Measurements from ENCODE around the gene FBXL3. TPM values are rescaled to one million over a fixed set of nuclear protein-coding genes. Genes with fewer than 3 reads are reported as not detected.
"Not testable (repeated sequence)": the region's sequence is repeated elsewhere in the genome, so short reads cannot be mapped to it uniquely, and the experiment has no call there.

FBXL3 gene
- polyA plus RNA-seq, 6 donors from 2014 or later: 32.2 to 54.4 (median 45.1) TPM

GRCh38 chr13:76971851-76972829, 54.8 kb downstream of the FBXL3 start:
- H3K4me1 Mint-ChIP-seq: peaks cover 0 to 8% (median 3%) of the 10 kb centered on the region in 3 donors
- no peak for ATAC-seq (ENCODE audit: low read depth in 2 of 2)
- no peak for DNase-seq
- H3K36me3 Mint-ChIP-seq: no peaks in the 10 kb centered on the region
- H3K27ac Mint-ChIP-seq: no peak overlapping the region
- no peak overlapping the region for H3K4me3 Mint-ChIP-seq
- H3K27me3 Mint-ChIP-seq: peaks cover 49 to 61% (median 52%) of the 10 kb centered on the region in 3 donors
- no peaks in the 10 kb centered on the region for H3K9me3 Mint-ChIP-seq

GRCh38 chr13:76971215-76971614, 55.7 kb downstream of the FBXL3 start:
- DNase-seq: no peak
- H3K27ac Mint-ChIP-seq: no peak overlapping the region
- H3K36me3 Mint-ChIP-seq: no peaks in the 10 kb centered on the region
- H3K4me3 Mint-ChIP-seq: no peak overlapping the region
- H3K27me3 Mint-ChIP-seq: peaks cover 40 to 60% (median 50%) of the 10 kb centered on the region in 3 donors
- peaks cover 0 to 8% (median 3%) of the 10 kb centered on the region in 3 donors for H3K4me1 Mint-ChIP-seq
- ATAC-seq (ENCODE audit: low read depth in 2 of 2): no peak
- H3K9me3 Mint-ChIP-seq: no peaks in the 10 kb centered on the region

- ATAC-seq (ENCODE audit: low read depth in 2 of 2) (no peak), DNase-seq (no peak)
- H3K4me3 Mint-ChIP-seq: no peak overlapping the region
- H3K9me3 Mint-ChIP-seq: no peaks in the 10 kb centered on the region
- H3K4me1 Mint-ChIP-seq: peaks cover 0 to 8% (median 3%) of the 10 kb centered on the region in 3 donors
- peaks cover 35 to 62% (median 48%) of the 10 kb centered on the region in 3 donors for H3K27me3 Mint-ChIP-seq
- no peak overlapping the region for H3K27ac Mint-ChIP-seq
- no peaks in the 10 kb centered on the region for H3K36me3 Mint-ChIP-seq
Measured at GRCh38 chr13:76969488-76970365, 57.2 kb downstream of the FBXL3 start.

DNA sequence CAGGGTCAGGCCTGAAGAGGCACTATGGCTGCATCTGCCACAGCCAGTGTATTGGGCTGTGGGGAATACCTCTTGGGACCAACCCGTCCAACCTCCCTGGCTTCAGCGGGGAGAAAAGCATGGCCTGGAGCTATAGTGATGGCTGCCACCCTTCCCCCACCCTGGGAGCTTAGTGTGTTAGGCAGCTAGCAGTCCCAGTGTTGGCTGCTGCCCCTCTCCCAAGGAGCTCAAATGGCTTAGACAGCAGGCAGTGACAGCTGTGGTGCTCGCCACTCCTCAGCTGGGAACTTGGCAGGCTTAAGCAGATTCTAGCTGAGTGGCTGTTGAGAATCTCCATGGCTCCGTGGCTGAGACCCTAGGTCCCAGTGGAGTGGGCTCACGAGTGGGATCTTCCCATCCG, 58.9 kb downstream of the FBXL3 start:
- peaks cover 0 to 8% (median 3%) of the 10 kb centered on the region in 3 donors for H3K4me1 Mint-ChIP-seq
- ATAC-seq (ENCODE audit: low read depth in 2 of 2): no peak
- peaks cover 27 to 50% (median 37%) of the 10 kb centered on the region in 3 donors for H3K27me3 Mint-ChIP-seq
- no peak for DNase-seq
- peaks cover 0 to 1% (median 0%) of the 10 kb centered on the region in 7 donors for H3K9me3 Mint-ChIP-seq
- H3K4me3 Mint-ChIP-seq: no peak overlapping the region
- H3K27ac Mint-ChIP-seq: no peak overlapping the region
- no peaks in the 10 kb centered on the region for H3K36me3 Mint-ChIP-seq

DNA sequence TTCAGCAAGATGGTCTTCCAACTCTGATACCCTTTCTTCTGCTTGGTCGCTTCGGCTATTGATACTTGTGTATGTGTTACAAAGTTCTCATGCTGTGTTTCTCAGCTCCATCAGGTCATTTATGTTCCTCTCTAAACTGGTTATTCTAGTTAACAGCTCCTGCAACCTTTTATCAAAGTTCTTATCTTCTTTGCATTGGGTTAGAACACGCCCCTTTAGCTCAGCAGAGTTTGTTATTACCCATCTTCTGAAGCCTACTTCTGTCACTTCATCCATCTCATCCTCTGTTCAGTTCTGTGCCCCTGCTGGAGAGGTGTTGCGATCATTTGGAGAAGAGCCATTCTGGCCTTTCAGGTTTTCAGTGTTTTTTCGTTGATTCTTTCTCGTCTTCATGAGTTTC, 59.9 kb downstream of the FBXL3 start:
- H3K36me3 Mint-ChIP-seq: no peaks in the 10 kb centered on the region
- peaks cover 0 to 6% (median 0%) of the 10 kb centered on the region in 7 donors for H3K9me3 Mint-ChIP-seq
- H3K27ac Mint-ChIP-seq: no peak overlapping the region
- DNase-seq: no peak
- H3K4me1 Mint-ChIP-seq: peaks cover 0 to 1% (median 0%) of the 10 kb centered on the region in 3 donors
- H3K4me3 Mint-ChIP-seq: no peak overlapping the region
- peaks cover 27 to 41% (median 29%) of the 10 kb centered on the region in 3 donors for H3K27me3 Mint-ChIP-seq
- ATAC-seq (ENCODE audit: low read depth in 2 of 2): no peak

DNA sequence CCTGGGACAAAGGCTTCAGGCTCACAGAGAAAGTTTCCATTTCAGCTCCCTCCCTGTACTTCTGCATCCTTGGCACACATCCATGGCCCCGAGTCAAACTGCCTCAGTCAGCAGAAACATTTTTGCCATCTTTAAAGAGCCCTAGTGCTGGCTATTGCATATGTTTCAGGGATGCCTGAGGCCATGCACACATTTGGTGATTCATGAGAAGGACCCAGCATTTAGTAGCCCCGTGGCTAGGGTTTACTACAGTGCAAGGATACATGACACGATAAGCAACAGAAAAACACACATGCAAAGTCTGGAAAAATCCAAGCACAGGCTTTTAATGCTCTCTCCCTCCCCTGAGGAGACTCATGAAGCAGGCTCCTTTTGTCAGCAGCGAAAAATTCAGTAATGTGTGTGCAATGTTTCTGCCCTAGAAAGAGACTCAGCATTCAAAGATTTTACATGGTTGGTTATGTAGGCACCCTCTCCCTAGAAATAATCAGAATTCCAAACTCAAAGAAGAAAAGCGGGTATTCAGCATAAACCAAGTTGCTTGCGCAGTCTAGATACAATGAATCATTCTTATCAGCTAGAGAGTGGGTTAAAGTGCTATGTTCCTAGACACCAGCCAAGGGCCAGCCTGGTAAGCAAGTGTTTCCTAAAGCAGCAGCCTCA, 61.1 kb downstream of the FBXL3 start:
- Mint-ChIP-seq H3K9me3 (peaks cover under 1 to 12% (median 6%) of the 10 kb centered on the region in 7 donors), H3K4me1 (no peaks in the 10 kb centered on the region), H3K36me3 (peaks cover 0 to 6% of the 10 kb centered on the region in 2 donors), H3K27me3 (peaks cover 24 to 34% (median 24%) of the 10 kb centered on the region in 3 donors), H3K27ac (peak overlapping the region in 1 of 6 donors; percentile 59), H3K4me3 (no peak overlapping the region)
- ATAC-seq (ENCODE audit: low read depth in 2 of 2): no peak
- no peak for DNase-seq

GRCh38 chr13:76959734-76960133, 67.2 kb downstream of the FBXL3 start:
- H3K27me3 Mint-ChIP-seq: peaks cover 0 to 15% (median 12%) of the 10 kb centered on the region in 3 donors
- not testable (repeated sequence) for ATAC-seq (ENCODE audit: low read depth in 2 of 2); DNase-seq; H3K27ac Mint-ChIP-seq; H3K4me1 Mint-ChIP-seq; H3K4me3 Mint-ChIP-seq
- peaks cover 6 to 43% (median 34%) of the 10 kb centered on the region in 7 donors for H3K9me3 Mint-ChIP-seq
- peaks cover 0 to 15% of the 10 kb centered on the region in 2 donors for H3K36me3 Mint-ChIP-seq

- H3K4me1 Mint-ChIP-seq: no peaks in the 10 kb centered on the region
- peaks cover 0 to 15% of the 10 kb centered on the region in 2 donors for H3K36me3 Mint-ChIP-seq
- H3K9me3 Mint-ChIP-seq: peaks cover 6 to 43% (median 34%) of the 10 kb centered on the region in 7 donors
- no peak for ATAC-seq (ENCODE audit: low read depth in 2 of 2)
- no peak for DNase-seq
- H3K4me3 Mint-ChIP-seq: no peak overlapping the region
- no peak overlapping the region for H3K27ac Mint-ChIP-seq
- H3K27me3 Mint-ChIP-seq: peaks cover 0 to 12% (median 12%) of the 10 kb centered on the region in 3 donors
Measured at GRCh38 chr13:76958841-76959432, 68.0 kb downstream of the FBXL3 start.

- no peaks in the 10 kb centered on the region for H3K4me1 Mint-ChIP-seq
- H3K27me3 Mint-ChIP-seq: peaks cover 4 to 26% (median 18%) of the 10 kb centered on the region in 3 donors
- no peak for ATAC-seq (ENCODE audit: low read depth in 2 of 2)
- no peak overlapping the region for H3K27ac Mint-ChIP-seq
- peaks cover 0 to 7% of the 10 kb centered on the region in 2 donors for H3K36me3 Mint-ChIP-seq
- no peak for DNase-seq
- H3K9me3 Mint-ChIP-seq: peaks cover 4 to 28% (median 24%) of the 10 kb centered on the region in 7 donors
- H3K4me3 Mint-ChIP-seq: no peak overlapping the region
Measured at GRCh38 chr13:76955661-76956060, 71.3 kb downstream of the FBXL3 start.

Other genes starting within 250 kb of the FBXL3 start
- gene KCTD12, start 140.8 kb downstream of the FBXL3 start, polyA plus RNA-seq (ENCODE audit: low read depth in 6 of 6): under 1 TPM; 0.10 to 0.27 (median 0.14) TPM
- not detected for gene ACOD1, start 78.6 kb downstream of the FBXL3 start, polyA plus RNA-seq (ENCODE audit: low read depth in 6 of 6)
- gene CLN5, start 35.1 kb downstream of the FBXL3 start, polyA plus RNA-seq (ENCODE audit: low read depth in 6 of 6): 10 to 100 TPM; 20.2 to 30.9 (median 25.4) TPM

All from naive B cell (primary cell).